Upper lobe of left lung (tissue), 4 donors: Measurements from ENCODE around the gene ADAP2.

ENCODE experiments used
- EP300 ChIP-seq, 4 donors: sonication (generic); formaldehyde crosslinking; IDR thresholded peaks; one replicate each; pipeline ENCODE4 v1.5.1; 2017; ENCODE audit warnings: antibody characterized with exemption in 4 of 4, control low read depth in 2 of 4
- POLR2A ChIP-seq, 4 donors: fragments of 450-650 bp; IDR thresholded peaks; one replicate each; pipeline ENCODE4 v1.5.1; 2016 to 2017; ENCODE audit warnings: antibody characterized with exemption in 4 of 4, mild to moderate bottlenecking in 2 of 4
- POLR2AphosphoS5 ChIP-seq, 2 donors: sonication (generic); formaldehyde crosslinking; IDR thresholded peaks; one replicate each; pipeline ENCODE4 v1.5.1; 2017; ENCODE audit warnings: antibody characterized with exemption in 2 of 2
- TF ChIP-seq, protein P1 (sequence below), 6 experiments: fragments of 450-650 bp in 4 of 6; fragments of 200-600 bp in 2 of 6; sonication (generic) in 2 of 6; IDR thresholded peaks; one replicate each; pipeline ENCODE4 v1.5.1; 2016 to 2019; ENCODE audit warnings: antibody characterized with exemption in 6 of 6

DNA sequence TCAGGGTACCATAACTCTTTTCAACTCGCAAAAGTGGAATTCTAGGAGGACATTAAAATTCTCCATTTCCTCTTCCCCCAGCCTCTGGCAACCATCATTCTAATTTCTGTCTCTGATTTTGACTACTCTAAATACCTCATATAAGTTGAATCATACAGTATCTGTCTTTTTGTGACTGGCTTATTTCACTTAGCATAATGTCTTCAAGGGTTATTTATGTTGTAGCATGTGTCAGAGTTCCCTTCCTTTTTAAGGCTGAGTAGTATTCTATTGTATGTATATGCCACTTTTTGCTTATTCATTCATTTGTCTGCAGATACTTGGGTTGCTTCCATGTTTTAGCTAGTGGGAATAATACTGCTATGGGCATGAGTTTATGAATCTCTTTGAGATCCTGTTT, 61.1 kb downstream of the ADAP2 start:
- TF ChIP-seq, protein P1, sequence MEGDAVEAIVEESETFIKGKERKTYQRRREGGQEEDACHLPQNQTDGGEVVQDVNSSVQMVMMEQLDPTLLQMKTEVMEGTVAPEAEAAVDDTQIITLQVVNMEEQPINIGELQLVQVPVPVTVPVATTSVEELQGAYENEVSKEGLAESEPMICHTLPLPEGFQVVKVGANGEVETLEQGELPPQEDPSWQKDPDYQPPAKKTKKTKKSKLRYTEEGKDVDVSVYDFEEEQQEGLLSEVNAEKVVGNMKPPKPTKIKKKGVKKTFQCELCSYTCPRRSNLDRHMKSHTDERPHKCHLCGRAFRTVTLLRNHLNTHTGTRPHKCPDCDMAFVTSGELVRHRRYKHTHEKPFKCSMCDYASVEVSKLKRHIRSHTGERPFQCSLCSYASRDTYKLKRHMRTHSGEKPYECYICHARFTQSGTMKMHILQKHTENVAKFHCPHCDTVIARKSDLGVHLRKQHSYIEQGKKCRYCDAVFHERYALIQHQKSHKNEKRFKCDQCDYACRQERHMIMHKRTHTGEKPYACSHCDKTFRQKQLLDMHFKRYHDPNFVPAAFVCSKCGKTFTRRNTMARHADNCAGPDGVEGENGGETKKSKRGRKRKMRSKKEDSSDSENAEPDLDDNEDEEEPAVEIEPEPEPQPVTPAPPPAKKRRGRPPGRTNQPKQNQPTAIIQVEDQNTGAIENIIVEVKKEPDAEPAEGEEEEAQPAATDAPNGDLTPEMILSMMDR (IDR thresholded peaks at IDR 0.05), result no peak
- TF ChIP-seq POLR2A (IDR thresholded peaks at IDR 0.05) (no peak), EP300 (IDR thresholded peaks at IDR 0.05) (no peak), POLR2AphosphoS5 (IDR thresholded peaks at IDR 0.05) (no peak)
